ENCODE data around the gene SPATA12.

SPATA12 gene

DNA sequence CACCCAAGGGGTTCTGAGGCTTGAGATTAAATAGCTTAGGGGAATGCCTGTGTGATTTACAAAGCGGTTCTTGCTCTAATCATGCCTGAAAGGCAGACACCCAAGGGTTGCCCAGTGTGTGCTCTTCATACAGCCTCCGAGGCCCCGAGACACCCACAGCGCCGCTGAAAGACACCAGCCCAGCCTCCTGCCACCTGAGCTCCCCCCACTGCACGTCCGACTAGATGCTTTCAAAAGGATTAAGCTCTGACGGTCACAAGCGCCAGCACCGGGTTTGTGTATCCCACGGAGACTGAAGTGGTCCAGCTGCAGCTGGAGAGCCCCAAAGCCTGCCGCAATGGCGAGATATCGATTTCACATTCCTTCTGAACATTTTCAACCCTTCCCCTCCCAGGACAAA lies 50.3 kb downstream of the SPATA12 start:
- H3K27ac ChIP-seq (ENCODE audit: low read length), result no peak overlapping the region
- peaks cover 0 to 8% of the 10 kb centered on the region in 2 donors for H3K36me3 ChIP-seq (ENCODE audit: control insufficient read depth in 2 of 2, insufficient read depth in 2 of 2, low read length in 2 of 2)
- H3K9me3 ChIP-seq (ENCODE audit: control insufficient read depth in 2 of 2, low read length in 2 of 2), result no peaks in the 10 kb centered on the region
- H3K9ac ChIP-seq (ENCODE audit: low read length in 2 of 2), result no peak overlapping the region
- H3K4me1 ChIP-seq (ENCODE audit: control insufficient read depth, insufficient read depth, low read length), result peaks cover under 1% of the 10 kb centered on the region
- no peaks in the 10 kb centered on the region for H3K27me3 ChIP-seq (ENCODE audit: control insufficient read depth in 1 of 2, insufficient read depth in 2 of 2, low read length in 2 of 2)
- H3K4me3 ChIP-seq (ENCODE audit: low read length in 2 of 2), result no peak overlapping the region

DNA sequence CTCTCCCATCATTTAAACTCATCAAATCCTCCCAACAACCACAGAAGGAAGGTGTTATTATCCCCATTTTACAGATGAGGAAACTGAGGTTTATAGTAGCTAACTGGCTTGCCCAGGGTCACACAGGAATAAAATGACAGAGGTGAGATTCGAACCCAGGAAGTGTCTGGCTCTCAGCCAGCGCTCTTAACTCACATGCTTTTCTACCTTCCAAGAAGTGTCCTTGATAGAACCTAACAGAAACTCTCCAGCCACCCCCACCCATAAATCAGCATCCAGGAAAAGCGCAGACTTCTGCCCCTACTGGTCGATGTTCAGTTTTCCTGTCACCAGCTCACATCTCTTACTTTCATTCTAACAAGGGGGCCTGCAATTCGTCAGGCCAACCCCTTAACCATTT lies 51.7 kb downstream of the SPATA12 start:
- Histone ChIP-seq H3K9me3 (ENCODE audit: control insufficient read depth in 2 of 2, low read length in 2 of 2) (no peaks in the 10 kb centered on the region), H3K4me3 (ENCODE audit: low read length in 2 of 2) (no peak overlapping the region)

DNA sequence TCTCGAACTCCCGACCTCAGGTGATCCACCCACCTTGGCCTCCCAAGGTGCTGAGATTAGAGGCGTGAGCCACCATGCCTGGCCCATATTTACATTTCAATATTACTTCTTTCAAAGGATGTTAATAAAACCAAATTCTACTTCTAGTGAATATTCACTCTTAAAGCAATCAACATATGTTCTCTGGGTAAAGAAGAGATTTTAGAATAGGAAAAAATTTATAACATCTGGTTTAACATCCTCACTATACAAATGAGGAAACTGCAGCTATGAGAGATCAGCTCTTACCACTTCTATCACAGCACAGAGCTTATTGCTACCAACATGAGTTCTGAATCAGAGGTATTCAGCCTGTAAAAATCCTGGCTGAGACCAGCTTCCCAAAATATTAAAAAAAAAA lies 56.0 kb downstream of the SPATA12 start:
- no peak overlapping the region for H3K9ac ChIP-seq (ENCODE audit: low read length in 2 of 2)
- peaks cover 18% of the 10 kb centered on the region for H3K4me1 ChIP-seq (ENCODE audit: control insufficient read depth, insufficient read depth, low read length)
- no peak overlapping the region for H3K4me3 ChIP-seq (ENCODE audit: low read length in 2 of 2)
- no peak overlapping the region for H3K27ac ChIP-seq (ENCODE audit: low read length)
- H3K9me3 ChIP-seq (ENCODE audit: control insufficient read depth in 2 of 2, low read length in 2 of 2), result no peaks in the 10 kb centered on the region
- no peaks in the 10 kb centered on the region for H3K36me3 ChIP-seq (ENCODE audit: control insufficient read depth in 2 of 2, insufficient read depth in 2 of 2, low read length in 2 of 2)
- no peaks in the 10 kb centered on the region for H3K27me3 ChIP-seq (ENCODE audit: control insufficient read depth in 1 of 2, insufficient read depth in 2 of 2, low read length in 2 of 2)

More for the DNA sequence above, 51.7 kb downstream of the SPATA12 start:
- H3K27me3 ChIP-seq (ENCODE audit: control insufficient read depth in 1 of 2, insufficient read depth in 2 of 2, low read length in 2 of 2), result no peaks in the 10 kb centered on the region
- peaks cover 0 to 8% of the 10 kb centered on the region in 2 donors for H3K36me3 ChIP-seq (ENCODE audit: control insufficient read depth in 2 of 2, insufficient read depth in 2 of 2, low read length in 2 of 2)
- H3K9ac ChIP-seq (ENCODE audit: low read length in 2 of 2), result no peak overlapping the region
- H3K27ac ChIP-seq (ENCODE audit: low read length), result no peak overlapping the region
- H3K4me1 ChIP-seq (ENCODE audit: control insufficient read depth, insufficient read depth, low read length), result no peaks in the 10 kb centered on the region

DNA sequence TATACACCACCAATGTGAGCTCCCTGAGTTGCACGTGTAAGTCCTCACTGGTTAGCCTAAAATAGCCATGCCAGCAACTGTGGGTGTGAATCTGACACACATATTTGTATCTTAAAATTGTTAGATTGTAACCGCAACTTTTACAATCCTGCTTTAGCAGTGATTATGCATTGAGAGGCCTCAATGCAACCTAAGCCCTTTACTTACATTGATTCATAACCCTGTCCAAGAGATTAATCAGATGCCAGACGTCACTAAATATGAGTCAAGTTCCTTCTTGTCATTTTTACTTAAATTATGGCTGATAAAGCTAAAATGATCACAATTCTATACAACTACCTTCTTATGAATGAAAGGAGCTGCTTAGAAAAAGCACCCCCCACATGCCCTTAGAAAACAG lies 57.8 kb downstream of the SPATA12 start:
- H3K9me3 ChIP-seq (ENCODE audit: control insufficient read depth in 2 of 2, low read length in 2 of 2), result no peaks in the 10 kb centered on the region
- no peaks in the 10 kb centered on the region for H3K27me3 ChIP-seq (ENCODE audit: control insufficient read depth in 1 of 2, insufficient read depth in 2 of 2, low read length in 2 of 2)
- H3K9ac ChIP-seq (ENCODE audit: low read length in 2 of 2), result no peak overlapping the region
- no peak overlapping the region for H3K4me3 ChIP-seq (ENCODE audit: low read length in 2 of 2)
- H3K27ac ChIP-seq (ENCODE audit: low read length), result no peak overlapping the region
- peaks cover 18% of the 10 kb centered on the region for H3K4me1 ChIP-seq (ENCODE audit: control insufficient read depth, insufficient read depth, low read length)
- H3K36me3 ChIP-seq (ENCODE audit: control insufficient read depth in 2 of 2, insufficient read depth in 2 of 2, low read length in 2 of 2), result no peaks in the 10 kb centered on the region

DNA sequence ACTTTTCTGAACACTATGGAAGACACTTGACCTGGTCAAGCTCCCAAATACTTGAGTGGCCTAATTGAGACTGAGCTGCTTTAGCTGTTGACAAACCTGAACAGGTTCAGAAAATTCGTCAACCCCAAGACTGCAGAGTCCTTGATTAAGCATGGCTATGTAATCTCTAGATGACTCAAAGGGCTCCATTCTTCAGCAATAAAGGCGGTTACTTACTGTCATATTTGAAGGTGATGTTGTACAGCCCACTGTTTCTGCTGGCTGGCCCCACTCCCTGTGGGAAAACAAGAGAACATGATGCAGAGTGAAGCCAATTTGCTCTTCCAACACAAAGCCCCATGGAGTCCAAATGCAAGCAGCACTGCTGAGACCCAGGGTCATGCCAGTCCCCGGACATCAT lies 59.6 kb downstream of the SPATA12 start:
- peaks cover 18% of the 10 kb centered on the region for H3K4me1 ChIP-seq (ENCODE audit: control insufficient read depth, insufficient read depth, low read length)
- peak overlapping the region; percentile 73 for H3K27ac ChIP-seq (ENCODE audit: low read length)
- no peak overlapping the region for H3K9ac ChIP-seq (ENCODE audit: low read length in 2 of 2)

DNA sequence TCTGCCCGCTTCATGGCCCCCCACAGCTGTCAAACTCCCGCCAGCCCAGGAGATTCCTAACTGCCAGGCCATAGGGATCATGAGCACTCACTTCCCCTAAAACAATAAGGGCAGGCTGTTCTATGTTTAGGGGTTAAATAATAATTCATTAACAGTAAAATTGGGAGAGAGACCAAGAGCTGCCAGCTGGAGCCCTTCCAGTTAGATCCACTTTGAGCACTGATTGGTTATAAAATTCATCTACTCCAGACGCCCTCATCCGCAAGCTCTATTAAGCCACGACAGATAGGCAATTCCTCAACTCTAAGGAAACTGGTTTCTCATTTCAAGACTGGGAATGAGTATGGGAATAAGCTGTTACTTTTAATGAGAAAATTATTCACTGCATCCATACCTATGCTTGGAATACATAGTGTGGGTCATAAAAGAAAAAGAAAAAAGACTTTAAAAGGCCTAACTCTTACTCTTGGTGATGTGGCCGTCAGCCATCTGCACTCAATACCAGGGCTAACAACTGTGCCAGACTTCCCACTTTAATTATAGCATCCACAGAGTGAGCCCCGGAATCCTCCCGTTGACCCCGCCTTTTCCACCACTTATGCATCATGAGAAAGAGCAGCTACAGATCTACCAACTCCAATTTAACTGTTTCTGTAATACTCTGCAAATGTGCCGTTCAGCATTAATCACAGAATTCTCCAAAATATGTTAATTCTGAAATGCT lies 60.1 kb downstream of the SPATA12 start:
- Histone ChIP-seq H3K27ac (ENCODE audit: low read length) (peak overlapping the region; percentile 73), H3K4me3 (ENCODE audit: low read length in 2 of 2) (no peak overlapping the region), H3K9me3 (ENCODE audit: control insufficient read depth in 2 of 2, low read length in 2 of 2) (no peaks in the 10 kb centered on the region), H3K36me3 (ENCODE audit: control insufficient read depth in 2 of 2, insufficient read depth in 2 of 2, low read length in 2 of 2) (no peaks in the 10 kb centered on the region), H3K27me3 (ENCODE audit: control insufficient read depth in 1 of 2, insufficient read depth in 2 of 2, low read length in 2 of 2) (no peaks in the 10 kb centered on the region), H3K9ac (ENCODE audit: low read length in 2 of 2) (no peak overlapping the region), H3K4me1 (ENCODE audit: control insufficient read depth, insufficient read depth, low read length) (peaks cover 18% of the 10 kb centered on the region)

More for the DNA sequence above, 59.6 kb downstream of the SPATA12 start:
- no peaks in the 10 kb centered on the region for H3K9me3 ChIP-seq (ENCODE audit: control insufficient read depth in 2 of 2, low read length in 2 of 2)
- no peaks in the 10 kb centered on the region for H3K36me3 ChIP-seq (ENCODE audit: control insufficient read depth in 2 of 2, insufficient read depth in 2 of 2, low read length in 2 of 2)
- no peaks in the 10 kb centered on the region for H3K27me3 ChIP-seq (ENCODE audit: control insufficient read depth in 1 of 2, insufficient read depth in 2 of 2, low read length in 2 of 2)
- H3K4me3 ChIP-seq (ENCODE audit: low read length in 2 of 2), result no peak overlapping the region
